ENCODE results near the gene CCSER1. TPM values are rescaled to one million over a fixed set of nuclear protein-coding genes. Genes with fewer than 3 reads are reported as not detected.

CCSER1 gene
- total and polyA plus RNA-seq, 2 experiments from 2014 or later, result not detected

- H3K4me3 ChIP-seq, result no peak overlapping the region
- H3K27ac ChIP-seq, result no peak overlapping the region
- no peaks in the 10 kb centered on the region for H3K9me3 ChIP-seq (ENCODE audit: low read depth)
- no peak overlapping the region for H3K9ac ChIP-seq
- TF ChIP-seq EZH2 (IDR thresholded peaks at IDR 0.05; ENCODE audit: insufficient read depth, poor library complexity, severe bottlenecking), result no peak
- no peak for TF ChIP-seq EZH2phosphoT487 (IDR thresholded peaks at IDR 0.05; ENCODE audit: insufficient read depth, low read depth)
- H3K9me2 ChIP-seq (ENCODE audit: insufficient read depth), result no peaks in the 10 kb centered on the region
- H2AFZ ChIP-seq, result no peak overlapping the region
- no peak overlapping the region for H3K4me2 ChIP-seq (ENCODE audit: unreplicated experiment)
- no peaks in the 10 kb centered on the region for H3F3A ChIP-seq (ENCODE audit: insufficient read depth)
- H3K27me3 ChIP-seq (replicated peaks; ENCODE audit: insufficient read depth), result no peaks in the 10 kb centered on the region
- DNase-seq, result no peak
- H3K4me1 ChIP-seq (ENCODE audit: insufficient read depth), result no peaks in the 10 kb centered on the region
- no peaks in the 10 kb centered on the region for H3K36me3 ChIP-seq (ENCODE audit: low read depth)
- in situ Hi-C loops (cut with MboI), result no loop called here
- no peaks in the 10 kb centered on the region for H3K79me2 ChIP-seq (ENCODE audit: insufficient read depth)
- H4K20me1 ChIP-seq (ENCODE audit: insufficient read depth), result no peaks in the 10 kb centered on the region
- WGBS, 2 experiments (ENCODE audit: low coverage in 1 of 2, low lambda C conversion rate in 2 of 2, missing lambda C conversion rate in 2 of 2), result 4% methylated on average over 2 of the region's 2 CpGs
Measured at GRCh38 chr4:90544532-90545045, 417.4 kb downstream of the CCSER1 start.

GRCh38 chr4:90545380-90545779, 418.2 kb downstream of the CCSER1 start:
- no peaks in the 10 kb centered on the region for H3K4me1 ChIP-seq (ENCODE audit: insufficient read depth)
- TF ChIP-seq EZH2phosphoT487 (IDR thresholded peaks at IDR 0.05; ENCODE audit: insufficient read depth, low read depth), result no peak
- H3K27ac ChIP-seq, result no peak overlapping the region
- in situ Hi-C loops (cut with MboI), result no loop called here
- no peaks in the 10 kb centered on the region for H3K9me3 ChIP-seq (ENCODE audit: low read depth)
- H2AFZ ChIP-seq, result no peak overlapping the region
- no peak for DNase-seq
- H3K79me2 ChIP-seq (ENCODE audit: insufficient read depth), result no peaks in the 10 kb centered on the region
- H3K4me2 ChIP-seq (ENCODE audit: unreplicated experiment), result no peak overlapping the region
- H3K9ac ChIP-seq, result no peak overlapping the region
- 16 to 22% methylated on average over 4 of the region's 4 CpGs for WGBS, 2 experiments (ENCODE audit: low coverage in 1 of 2, low lambda C conversion rate in 2 of 2, missing lambda C conversion rate in 2 of 2)
- no peaks in the 10 kb centered on the region for H3F3A ChIP-seq (ENCODE audit: insufficient read depth)
- no peaks in the 10 kb centered on the region for H4K20me1 ChIP-seq (ENCODE audit: insufficient read depth)
- no peak overlapping the region for H3K4me3 ChIP-seq
- no peaks in the 10 kb centered on the region for H3K9me2 ChIP-seq (ENCODE audit: insufficient read depth)
- H3K27me3 ChIP-seq (replicated peaks; ENCODE audit: insufficient read depth), result no peaks in the 10 kb centered on the region
- H3K36me3 ChIP-seq (ENCODE audit: low read depth), result no peaks in the 10 kb centered on the region

- H3K9ac ChIP-seq, result no peak overlapping the region
- no peaks in the 10 kb centered on the region for H3K4me1 ChIP-seq (ENCODE audit: insufficient read depth)
- no peaks in the 10 kb centered on the region for H4K20me1 ChIP-seq (ENCODE audit: insufficient read depth)
- H3K27me3 ChIP-seq (replicated peaks; ENCODE audit: insufficient read depth), result no peaks in the 10 kb centered on the region
- no peaks in the 10 kb centered on the region for H3K36me3 ChIP-seq (ENCODE audit: low read depth)
- no peaks in the 10 kb centered on the region for H3K79me2 ChIP-seq (ENCODE audit: insufficient read depth)
- TF ChIP-seq EZH2phosphoT487 (IDR thresholded peaks at IDR 0.05; ENCODE audit: insufficient read depth, low read depth), result no peak
- no peak for TF ChIP-seq EZH2 (IDR thresholded peaks at IDR 0.05; ENCODE audit: insufficient read depth, poor library complexity, severe bottlenecking)
- no peaks in the 10 kb centered on the region for H3K9me2 ChIP-seq (ENCODE audit: insufficient read depth)
- no peak for DNase-seq
- H3K9me3 ChIP-seq (ENCODE audit: low read depth), result no peaks in the 10 kb centered on the region
- H2AFZ ChIP-seq, result no peak overlapping the region
- H3F3A ChIP-seq (ENCODE audit: insufficient read depth), result no peaks in the 10 kb centered on the region
- in situ Hi-C loops (cut with MboI), result no loop called here
- no peak overlapping the region for H3K4me3 ChIP-seq
- no peak overlapping the region for H3K27ac ChIP-seq
- 6 to 14% methylated on average over 1 of the region's 1 CpG for WGBS, 2 experiments (ENCODE audit: low coverage in 1 of 2, low lambda C conversion rate in 2 of 2, missing lambda C conversion rate in 2 of 2)
- H3K4me2 ChIP-seq (ENCODE audit: unreplicated experiment), result no peak overlapping the region
Measured at GRCh38 chr4:90546114-90546513, 418.9 kb downstream of the CCSER1 start.

- Histone ChIP-seq H3F3A (ENCODE audit: insufficient read depth) (no peaks in the 10 kb centered on the region), H3K4me2 (ENCODE audit: unreplicated experiment) (no peak overlapping the region), H3K9me3 (ENCODE audit: low read depth) (no peaks in the 10 kb centered on the region), H3K36me3 (ENCODE audit: low read depth) (no peaks in the 10 kb centered on the region), H3K27me3 (replicated peaks; ENCODE audit: insufficient read depth) (no peaks in the 10 kb centered on the region), H2AFZ (no peak overlapping the region), H3K9me2 (ENCODE audit: insufficient read depth) (no peaks in the 10 kb centered on the region), H3K4me1 (ENCODE audit: insufficient read depth) (no peaks in the 10 kb centered on the region), H3K4me3 (no peak overlapping the region), H3K9ac (no peak overlapping the region), H3K27ac (no peak overlapping the region), H3K79me2 (ENCODE audit: insufficient read depth) (no peaks in the 10 kb centered on the region), H4K20me1 (ENCODE audit: insufficient read depth) (no peaks in the 10 kb centered on the region)
- in situ Hi-C loops (cut with MboI), result no loop called here
- DNase-seq, result no peak
- WGBS, 2 experiments (ENCODE audit: low coverage in 1 of 2, low lambda C conversion rate in 2 of 2, missing lambda C conversion rate in 2 of 2), result 19 to 26% methylated on average over 2 of the region's 2 CpGs
- TF ChIP-seq EZH2phosphoT487 (IDR thresholded peaks at IDR 0.05; ENCODE audit: insufficient read depth, low read depth), result no peak
- TF ChIP-seq EZH2 (IDR thresholded peaks at IDR 0.05; ENCODE audit: insufficient read depth, poor library complexity, severe bottlenecking), result no peak
Measured at GRCh38 chr4:90570615-90571014, 443.4 kb downstream of the CCSER1 start.

- no peaks in the 10 kb centered on the region for H3K9me3 ChIP-seq (ENCODE audit: low read depth)
- no peaks in the 10 kb centered on the region for H3K36me3 ChIP-seq (ENCODE audit: low read depth)
- H2AFZ ChIP-seq, result no peak overlapping the region
- no peak for DNase-seq
- WGBS, 2 experiments (ENCODE audit: low coverage in 1 of 2, low lambda C conversion rate in 2 of 2, missing lambda C conversion rate in 2 of 2), result 10% methylated on average over 2 of the region's 2 CpGs
- H4K20me1 ChIP-seq (ENCODE audit: insufficient read depth), result no peaks in the 10 kb centered on the region
- no peak overlapping the region for H3K9ac ChIP-seq
- no peak overlapping the region for H3K27ac ChIP-seq
- no peak overlapping the region for H3K4me3 ChIP-seq
- no peaks in the 10 kb centered on the region for H3F3A ChIP-seq (ENCODE audit: insufficient read depth)
- no peaks in the 10 kb centered on the region for H3K27me3 ChIP-seq (replicated peaks; ENCODE audit: insufficient read depth)
- in situ Hi-C loops (cut with MboI), result no loop called here
- H3K4me2 ChIP-seq (ENCODE audit: unreplicated experiment), result no peak overlapping the region
- H3K4me1 ChIP-seq (ENCODE audit: insufficient read depth), result no peaks in the 10 kb centered on the region
- TF ChIP-seq EZH2 (IDR thresholded peaks at IDR 0.05; ENCODE audit: insufficient read depth, poor library complexity, severe bottlenecking), result no peak
- no peak for TF ChIP-seq EZH2phosphoT487 (IDR thresholded peaks at IDR 0.05; ENCODE audit: insufficient read depth, low read depth)
- no peaks in the 10 kb centered on the region for H3K9me2 ChIP-seq (ENCODE audit: insufficient read depth)
- H3K79me2 ChIP-seq (ENCODE audit: insufficient read depth), result no peaks in the 10 kb centered on the region
Measured at GRCh38 chr4:90572996-90573395, 445.8 kb downstream of the CCSER1 start.

Measured in GM23248 (cell line).